Liver (tissue), 3 donors: ENCODE results near the gene IDH3B.

ENCODE experiments used
- CTCF ChIP-seq: fragments of 150-350 bp; IDR thresholded peaks from 2 replicates; pipeline ENCODE4 v1.5.1; 2017; ENCODE audit warnings: improper control_type of control experiment, low read depth, low read length; ENCODE audit not compliant: missing input control
- RAD21 ChIP-seq, 2 donors: IDR thresholded peaks; 2 replicates each; pipeline ENCODE4 v1.6.1; 2016; ENCODE audit warnings: antibody characterized with exemption in 2 of 2, mild to moderate bottlenecking in 2 of 2
- RXRA ChIP-seq, 2 donors: IDR thresholded peaks; 2 replicates each; pipeline ENCODE4 v1.6.1; 2017 to 2018; ENCODE audit warnings: antibody characterized with exemption in 2 of 2, mild to moderate bottlenecking in 1 of 2
- SP1 ChIP-seq: IDR thresholded peaks from 2 replicates; pipeline ENCODE4 v1.6.1; 2018; ENCODE audit warnings: antibody characterized with exemption, mild to moderate bottlenecking
- donor health status: healthy.
- donor health status: healthy.

- TF ChIP-seq CTCF (no peak), SP1 (no peak), RXRA (IDR thresholded peaks at IDR 0.05) (no peak), RAD21 (IDR thresholded peaks at IDR 0.05) (no peak)
These were observed 8.5 kb downstream of the IDH3B start for GRCh38 chr20:2655331-2656116.
